ENCODE measurements around the gene GPS1.

DNA sequence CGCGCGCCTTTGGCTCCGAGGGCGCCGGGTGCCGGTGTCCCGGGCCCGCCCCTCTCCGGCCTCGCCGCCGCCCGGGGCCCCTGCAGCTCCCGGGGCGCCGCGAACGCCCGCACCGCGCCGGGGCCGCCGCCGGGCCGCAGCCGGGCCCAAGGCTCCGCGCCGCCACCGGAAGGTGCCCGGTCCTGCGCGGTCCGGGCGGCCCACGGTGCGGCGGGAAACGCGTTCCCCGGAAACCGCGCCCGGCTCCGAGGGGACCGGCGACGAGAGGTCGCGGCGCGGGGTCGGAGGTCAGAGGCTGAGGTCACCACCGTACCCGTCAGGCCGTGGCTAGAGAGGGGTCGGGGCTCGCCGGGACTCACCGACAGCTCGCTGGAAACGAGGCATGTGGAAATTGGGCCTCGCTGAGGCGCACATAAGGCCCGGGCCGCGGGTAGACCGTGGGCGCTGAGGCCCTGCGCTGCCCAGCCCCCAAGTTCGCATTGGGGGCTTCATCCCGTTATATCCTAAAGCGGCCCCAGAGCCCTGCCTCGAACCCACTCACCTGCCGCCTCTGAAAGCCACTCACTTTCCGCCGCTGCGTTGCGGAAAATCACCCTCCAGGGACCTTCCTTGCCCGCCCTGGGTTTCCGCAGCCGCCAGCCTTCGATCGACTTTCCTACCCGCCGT lies 14.1 kb downstream of the GPS1 start, which contains the start of gene DUS1L:
- TF ChIP-seq CTCF (IDR thresholded peaks at IDR 0.05; ENCODE audit: low read length) (no peak), EZH2 (IDR thresholded peaks at IDR 0.05; ENCODE audit: borderline replicate concordance, low read length) (no peak)
